Hepatocyte (in vitro differentiated cells): ENCODE data around the gene MUSK. TPM values are rescaled to one million over a fixed set of nuclear protein-coding genes. Genes with fewer than 3 reads are reported as not detected.

ENCODE experiments used
- DNase-seq: peaks from one replicate; pipeline ENCODE4 v3.0.0-alpha.2; 2016; ENCODE audit warnings: low spot score
- H2AFZ ChIP-seq: fragments of 200-600 bp; sonication (generic); 2 replicates; pipeline ENCODE4 v1.6.0; 2016; ENCODE audit warnings: antibody characterized with exemption, mild to moderate bottlenecking
- H3K27ac ChIP-seq: fragments of 200-600 bp; sonication (generic); 2 replicates; pipeline ENCODE4 v1.5.1; 2016; ENCODE audit warnings: mild to moderate bottlenecking
- H3K27me3 ChIP-seq: fragments of 200-600 bp; sonication (generic); 2 replicates; pipeline ENCODE4 v1.6.1; 2016
- H3K36me3 ChIP-seq: fragments of 200-600 bp; sonication (generic); replicated peaks from 2 replicates; pipeline ENCODE4 v1.5.1; 2016; ENCODE audit warnings: low read depth; ENCODE audit not compliant: insufficient read depth
- H3K4me1 ChIP-seq: fragments of 200-600 bp; sonication (generic); 2 replicates; pipeline ENCODE4 v1.5.1; 2016; ENCODE audit warnings: mild to moderate bottlenecking, moderate library complexity; ENCODE audit not compliant: insufficient read depth
- H3K4me2 ChIP-seq: fragments of 200-600 bp; sonication (generic); 2 replicates; pipeline ENCODE4 v1.6.0; 2016
- H3K4me3 ChIP-seq: fragments of 200-600 bp; sonication (generic); 2 replicates; pipeline ENCODE4 v1.5.1; 2016; ENCODE audit warnings: mild to moderate bottlenecking
- H3K79me2 ChIP-seq: fragments of 200-600 bp; sonication (generic); 2 replicates; pipeline ENCODE4 v1.6.0; 2017; ENCODE audit warnings: mild to moderate bottlenecking
- H3K9me2 ChIP-seq: fragments of 200-600 bp; sonication (generic); replicated peaks from 2 replicates; pipeline ENCODE4 v1.6.0; 2017; ENCODE audit warnings: mild to moderate bottlenecking; ENCODE audit not compliant: insufficient read depth
- H3K9me3 ChIP-seq: fragments of 200-600 bp; sonication (generic); 2 replicates; pipeline ENCODE4 v1.5.1; 2016; ENCODE audit warnings: low read depth, mild to moderate bottlenecking
- H4K20me1 ChIP-seq: fragments of 200-600 bp; sonication (generic); 2 replicates; pipeline ENCODE4 v1.6.0; 2016; ENCODE audit warnings: mild to moderate bottlenecking; ENCODE audit not compliant: insufficient read depth, poor library complexity, severe bottlenecking
- EZH2 ChIP-seq: fragments of 200-600 bp; sonication (generic); IDR thresholded peaks from 2 replicates; pipeline ENCODE4 v1.6.1; 2016; ENCODE audit warnings: antibody characterized with exemption, mild to moderate bottlenecking, borderline replicate concordance
- EZH2phosphoT487 ChIP-seq: fragments of 200-600 bp; sonication (generic); IDR thresholded peaks from one replicate; pipeline ENCODE4 v1.6.1; 2018; ENCODE audit warnings: antibody characterized with exemption, mild to moderate bottlenecking, low read depth, moderate library complexity; ENCODE audit not compliant: unreplicated experiment, severe bottlenecking
- WGBS: methylation state at CpG from one replicate; pipeline ENCODE4 v1.1.6; 2016; ENCODE audit warnings: low lambda C conversion rate; ENCODE audit errors: missing lambda C conversion rate; 5-methylcytosine and 5-hydroxymethylcytosine counted together
- polyA plus RNA-seq: library from polyadenylated mRNA; unstranded; fragments of >200 nt; fragmentation: Nextera tagmentation; extraction: Ambion mirVana; gene quantifications from 2 replicates; pipeline ENCODE4 v1.2.1, GENCODE V29; 2016
- total RNA-seq: library from RNA; depleted of rRNA; stranded (reverse); fragments of >200 nt; gene quantifications from 2 replicates; pipeline ENCODE4 v1.2.3, GENCODE V29; 2014
- TF ChIP-seq, protein P1 (sequence below): fragments of 200-600 bp; sonication (generic); IDR thresholded peaks from 2 replicates; pipeline ENCODE4 v1.5.1; 2016; ENCODE audit warnings: antibody characterized with exemption, mild to moderate bottlenecking; ENCODE audit not compliant: poor library complexity

The MUSK gene
- total and polyA plus RNA-seq, 2 experiments from 2014 or later = 0.47 TPM; not detected in 1

DNA sequence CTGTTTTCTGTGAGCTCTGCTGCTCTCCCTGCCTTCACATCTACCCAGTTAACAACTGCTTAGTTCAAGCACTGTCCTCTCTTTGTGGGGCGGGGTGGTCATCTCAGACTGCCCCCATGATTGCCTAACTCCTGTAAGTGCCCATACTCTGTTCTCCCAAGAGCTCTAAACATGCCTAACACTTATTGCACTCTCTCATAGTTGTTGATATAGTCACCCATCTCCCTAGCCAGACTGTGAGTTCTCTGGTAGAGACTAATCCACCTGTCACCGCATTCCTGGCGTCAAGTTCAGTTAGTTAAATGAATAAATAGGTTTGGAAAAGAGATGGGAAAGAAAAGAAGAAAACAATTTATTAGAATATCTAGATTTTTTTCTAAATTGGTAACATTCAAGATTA, 18.3 kb upstream of the MUSK start:
- Histone ChIP-seq H3K4me2 (no peak overlapping the region), H3K4me3 (no peak overlapping the region), H3K4me1 (peaks cover 18% of the 10 kb centered on the region), H2AFZ (no peak overlapping the region), H3K9me2 (no peaks in the 10 kb centered on the region), H3K27me3 (no peaks in the 10 kb centered on the region), H4K20me1 (no peaks in the 10 kb centered on the region), H3K36me3 (no peaks in the 10 kb centered on the region), H3K79me2 (no peaks in the 10 kb centered on the region), H3K9me3 (no peaks in the 10 kb centered on the region), H3K27ac (peak overlapping the region; percentile 70)
- DNase-seq = no peak
- WGBS = 84% methylated on average over 3 of the region's 3 CpGs
- TF ChIP-seq EZH2 = no peak
- TF ChIP-seq, protein P1, sequence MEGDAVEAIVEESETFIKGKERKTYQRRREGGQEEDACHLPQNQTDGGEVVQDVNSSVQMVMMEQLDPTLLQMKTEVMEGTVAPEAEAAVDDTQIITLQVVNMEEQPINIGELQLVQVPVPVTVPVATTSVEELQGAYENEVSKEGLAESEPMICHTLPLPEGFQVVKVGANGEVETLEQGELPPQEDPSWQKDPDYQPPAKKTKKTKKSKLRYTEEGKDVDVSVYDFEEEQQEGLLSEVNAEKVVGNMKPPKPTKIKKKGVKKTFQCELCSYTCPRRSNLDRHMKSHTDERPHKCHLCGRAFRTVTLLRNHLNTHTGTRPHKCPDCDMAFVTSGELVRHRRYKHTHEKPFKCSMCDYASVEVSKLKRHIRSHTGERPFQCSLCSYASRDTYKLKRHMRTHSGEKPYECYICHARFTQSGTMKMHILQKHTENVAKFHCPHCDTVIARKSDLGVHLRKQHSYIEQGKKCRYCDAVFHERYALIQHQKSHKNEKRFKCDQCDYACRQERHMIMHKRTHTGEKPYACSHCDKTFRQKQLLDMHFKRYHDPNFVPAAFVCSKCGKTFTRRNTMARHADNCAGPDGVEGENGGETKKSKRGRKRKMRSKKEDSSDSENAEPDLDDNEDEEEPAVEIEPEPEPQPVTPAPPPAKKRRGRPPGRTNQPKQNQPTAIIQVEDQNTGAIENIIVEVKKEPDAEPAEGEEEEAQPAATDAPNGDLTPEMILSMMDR = no peak
- no peak for TF ChIP-seq EZH2phosphoT487

DNA sequence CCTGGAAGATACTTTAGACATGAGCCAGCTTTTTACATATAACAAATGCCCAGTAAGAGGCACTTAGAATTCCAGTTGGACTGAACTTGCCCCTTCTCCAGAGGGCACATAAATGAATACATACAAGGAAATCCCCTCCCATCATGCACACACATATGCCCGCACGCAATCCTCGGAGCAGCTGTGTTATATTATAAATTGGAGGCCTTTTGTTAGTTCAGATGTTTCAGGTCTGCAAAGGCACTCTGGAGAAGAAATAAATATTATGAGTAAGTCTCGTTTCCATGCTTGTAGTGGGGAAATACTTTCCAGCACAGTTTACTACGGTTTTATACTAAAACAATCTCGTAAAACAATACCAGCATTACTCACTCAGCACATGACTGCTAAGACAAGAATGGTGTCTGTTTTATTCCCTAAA, 17.6 kb upstream of the MUSK start:
- H3K9me2 ChIP-seq = no peaks in the 10 kb centered on the region
- no peaks in the 10 kb centered on the region for H3K9me3 ChIP-seq
- no peak overlapping the region for H2AFZ ChIP-seq
- peak overlapping the region; percentile 70 for H3K27ac ChIP-seq
- no peak overlapping the region for H3K4me3 ChIP-seq
- no peak overlapping the region for H3K4me2 ChIP-seq
- 46% methylated on average over 6 of the region's 6 CpGs for WGBS
- H3K27me3 ChIP-seq = no peaks in the 10 kb centered on the region
- H4K20me1 ChIP-seq = no peaks in the 10 kb centered on the region
- peaks cover 18% of the 10 kb centered on the region for H3K4me1 ChIP-seq
- no peaks in the 10 kb centered on the region for H3K36me3 ChIP-seq
- no peaks in the 10 kb centered on the region for H3K79me2 ChIP-seq
- TF ChIP-seq, protein P1 = no peak
- TF ChIP-seq EZH2phosphoT487 = no peak
- no peak for TF ChIP-seq EZH2
- DNase-seq = peak; percentile 56

DNA sequence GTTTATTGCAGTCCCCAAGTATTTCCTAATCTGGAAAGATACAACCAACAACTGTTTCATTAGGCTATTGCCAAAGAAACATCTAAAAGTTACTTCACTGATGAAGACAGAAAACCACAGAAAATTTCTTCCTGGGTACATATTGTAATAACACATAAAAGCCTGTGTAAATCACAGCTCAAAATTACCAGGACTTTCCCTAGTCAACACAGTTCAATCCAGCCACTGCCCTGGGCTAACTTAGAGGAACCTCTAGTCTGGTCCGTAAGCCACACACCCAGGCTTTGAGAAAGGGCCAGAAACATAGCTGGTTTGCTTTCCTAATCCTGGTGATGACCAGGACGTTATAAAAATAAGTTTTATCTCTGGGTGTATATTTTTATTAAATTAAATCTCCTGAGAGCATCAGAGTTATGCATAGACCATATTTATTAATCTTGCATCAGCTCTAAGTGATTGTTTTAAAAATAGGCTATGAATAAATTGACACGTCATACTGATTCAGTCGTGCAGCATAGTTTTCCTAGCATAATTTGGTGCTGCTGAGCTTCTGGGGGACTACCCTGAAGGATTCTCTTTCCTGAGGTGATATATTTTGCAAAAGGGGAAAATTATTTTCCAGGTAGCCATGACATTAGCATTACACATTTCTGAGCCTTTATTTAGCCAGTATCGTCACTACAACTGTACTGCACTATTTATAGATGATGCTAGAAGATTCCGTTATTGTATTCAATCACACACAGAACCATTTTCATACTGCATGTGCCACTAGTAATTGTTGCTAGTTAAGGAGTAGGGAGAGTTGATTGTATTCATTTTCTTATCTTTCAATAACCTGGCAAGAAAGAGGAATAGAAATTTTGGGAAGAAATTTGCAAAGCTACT, 12.6 kb upstream of the MUSK start:
- H3K27ac ChIP-seq = peak overlapping the region; percentile 9
- H3K79me2 ChIP-seq = no peaks in the 10 kb centered on the region
- no peak overlapping the region for H3K4me3 ChIP-seq
- no peaks in the 10 kb centered on the region for H3K9me2 ChIP-seq
- H3K9me3 ChIP-seq = no peaks in the 10 kb centered on the region
- WGBS = 85% methylated on average over 6 of the region's 6 CpGs
- no peaks in the 10 kb centered on the region for H3K36me3 ChIP-seq
- peaks cover 11% of the 10 kb centered on the region for H3K4me1 ChIP-seq
- H4K20me1 ChIP-seq = no peaks in the 10 kb centered on the region
- no peak overlapping the region for H2AFZ ChIP-seq
- H3K4me2 ChIP-seq = no peak overlapping the region
- no peaks in the 10 kb centered on the region for H3K27me3 ChIP-seq
- no peak for DNase-seq
- no peak for TF ChIP-seq EZH2
- no peak for TF ChIP-seq EZH2phosphoT487
- TF ChIP-seq, protein P1 = no peak
